K562 (cell line): ENCODE data around the gene QKI. TPM values are rescaled to one million over a fixed set of nuclear protein-coding genes. Genes with fewer than 3 reads are reported as not detected.

Source experiments
- ATAC-seq: fragments of 200-7000 bp; cut with Tn5 transposase; 3 replicates; pipeline ENCODE4 v1.9.1; 2020; ENCODE audit warnings: moderate library complexity
- BruUV-seq: library from RNA; stranded (reverse); fragments of 400-500 nt; replicated peaks from 2 replicates; lab custom pipeline; 2021; lab: Mats Ljungman, UMichigan
- CTCF ChIA-PET: fragments of 300-600 bp; formaldehyde crosslinking; extraction: SDS; loops from one replicate; lab custom pipeline; 2021; ENCODE audit warnings: low intra/inter-chr PET ratio; lab: Yijun Ruan, JAX
- POLR2A ChIA-PET: fragments of 300-600, 350-650 bp; sonication (Branson Sonifier 250); formaldehyde crosslinking; extraction: SDS; loops from one replicate; lab custom pipeline; 2021; ENCODE audit warnings: antibody characterized with exemption, inconsistent platforms; lab: Yijun Ruan, JAX
- DNase-seq, 4 experiments: peaks; one replicate each; pipeline versions ENCODE4 v3.0.0 to v3.0.0-alpha.2; 2011 to 2018; ENCODE audit warnings: low spot score in 3 of 4, mixed read lengths in 3 of 4; ENCODE audit errors: extremely low read depth in 1 of 4
- FAIRE-seq: peaks from 2 replicates; lab custom pipeline; 2011; peaks lifted over from hg19 to GRCh38; lab: Jason Lieb, UNC
- H2AFZ ChIP-seq: 2 replicates; pipeline ENCODE4 v1.6.0; 2011; ENCODE audit warnings: low read depth, low read length, control low read depth, inconsistent platforms
- H3K27ac ChIP-seq: fragments of 200-600 bp; 3 replicates; pipeline ENCODE4 v1.8.0; 2011; ENCODE audit warnings: low read depth, mild to moderate bottlenecking, control low read depth, inconsistent platforms, low read length, moderate library complexity, mixed read lengths; ENCODE audit errors: extremely low read depth
- H3K27me3 ChIP-seq, 2 experiments: fragments of 300-600 bp in 1 of 2; 2 replicates in 1 of 2; 3 replicates in 1 of 2; pipeline versions ENCODE4 v1.6.0 to v1.8.0; 2011; ENCODE audit warnings: inconsistent platforms in 2 of 2, low read length in 2 of 2, mild to moderate bottlenecking in 1 of 2, mixed read lengths in 1 of 2, moderate library complexity in 1 of 2; ENCODE audit not compliant: control insufficient read depth in 2 of 2, insufficient read depth in 2 of 2
- H3K36me3 ChIP-seq: fragments of 300-600 bp; 3 replicates; pipeline ENCODE4 v1.8.0; 2011; ENCODE audit warnings: mild to moderate bottlenecking, low read length, inconsistent platforms; ENCODE audit not compliant: control insufficient read depth, insufficient read depth
- H3K4me1 ChIP-seq, 2 experiments: fragments of 200-600 bp in 1 of 2; replicated peaks in 1 of 2; 2 replicates in 1 of 2; 3 replicates in 1 of 2; pipeline versions ENCODE4 v1.5.1 to v1.8.0; 2011; ENCODE audit warnings: inconsistent platforms in 2 of 2, low read length in 2 of 2, mild to moderate bottlenecking in 1 of 2, mixed read lengths in 1 of 2, moderate library complexity in 1 of 2; ENCODE audit not compliant: control insufficient read depth in 2 of 2, insufficient read depth in 2 of 2
- H3K4me2 ChIP-seq: 2 replicates; pipeline ENCODE4 v1.6.1; 2011; ENCODE audit warnings: low read length, control low read depth, inconsistent platforms, mixed read lengths; ENCODE audit not compliant: insufficient read depth
- H3K4me3 ChIP-seq: fragments of 200-600 bp; sonication (generic), shearing (Covaris generic); 2 replicates; pipeline ENCODE4 v1.5.1; 2016; ENCODE audit warnings: control low read depth, inconsistent platforms
- H3K79me2 ChIP-seq: fragments of 200-600 bp; 3 replicates; pipeline ENCODE4 v1.8.0; 2011; ENCODE audit warnings: low read length, inconsistent platforms; ENCODE audit not compliant: control insufficient read depth, insufficient read depth
- H3K9ac ChIP-seq, 2 experiments: 2 replicates each; pipeline versions ENCODE4 v1.6.0 to v1.6.1; 2011; ENCODE audit warnings: low read depth in 2 of 2, low read length in 2 of 2, control low read depth in 1 of 2, inconsistent platforms in 1 of 2, mild to moderate bottlenecking in 1 of 2, mixed read lengths in 1 of 2; ENCODE audit not compliant: insufficient read depth in 1 of 2
- H3K9me1 ChIP-seq: one replicate; pipeline ENCODE4 v1.6.0; 2011; ENCODE audit warnings: inconsistent platforms, mild to moderate bottlenecking, low read length, moderate library complexity; ENCODE audit not compliant: control insufficient read depth, insufficient read depth
- H3K9me3 ChIP-seq: replicated peaks from 2 replicates; pipeline ENCODE4 v1.5.1; 2011; ENCODE audit warnings: low read depth, low read length, inconsistent platforms; ENCODE audit not compliant: control insufficient read depth, insufficient read depth
- H4K20me1 ChIP-seq: replicated peaks from 2 replicates; pipeline ENCODE4 v1.6.1; 2011; ENCODE audit warnings: low read length, inconsistent platforms, mixed read lengths; ENCODE audit not compliant: control insufficient read depth, insufficient read depth
- DDX20 ChIP-seq: fragments of 450-650 bp; IDR thresholded peaks from 2 replicates; pipeline ENCODE4 v1.6.1; 2016; ENCODE audit warnings: missing genetic modification characterization, low read depth, mild to moderate bottlenecking, missing compliant biosample characterization, moderate library complexity
- ETS2 ChIP-seq: IDR thresholded peaks from 2 replicates; pipeline ENCODE4 v1.6.1; 2016; ENCODE audit warnings: borderline replicate concordance, missing genetic modification characterization, mild to moderate bottlenecking, moderate library complexity, missing compliant biosample characterization; ENCODE audit not compliant: poor library complexity, severe bottlenecking
- MYNN ChIP-seq, 2 experiments: sonication (generic); formaldehyde crosslinking in 1 of 2; IDR thresholded peaks; 2 replicates each; pipeline versions ENCODE4 v1.5.0 to v1.6.1; 2016 to 2020; ENCODE audit warnings: antibody characterized with exemption in 1 of 2, missing genetic modification reagents in 1 of 2
- PPARD ChIP-seq: fragments of 250-450 bp; sonication (Bioruptor Pico); IDR thresholded peaks from 2 replicates; pipeline ENCODE4 v1.8.0; 2022; ENCODE audit warnings: inconsistent platforms, mild to moderate bottlenecking, moderate library complexity
- RBFOX2 ChIP-seq: fragments of 200-400 bp; formaldehyde crosslinking; IDR thresholded peaks from 2 replicates; pipeline ENCODE4 v1.6.1; 2017; ENCODE audit warnings: low read depth, mild to moderate bottlenecking, low read length, moderate library complexity
- ZFP36 ChIP-seq: fragments of 150-350 bp; IDR thresholded peaks from 2 replicates; pipeline ENCODE4 v1.6.1; 2018; ENCODE audit warnings: low read length, low read depth; ENCODE audit not compliant: partially characterized antibody
- WGBS: fragments of 100-300 bp; shearing (Covaris generic); methylation state at CpG from one replicate; pipeline ENCODE4 v1.1.6; 2016; ENCODE audit warnings: low coverage, mixed read lengths; ENCODE audit not compliant: insufficient coverage; ENCODE audit errors: missing lambda C conversion rate; 5-methylcytosine and 5-hydroxymethylcytosine counted together
- in situ Hi-C: fragments of 300-500 bp; cut with MboI; formaldehyde crosslinking; loops from 4 replicates; pipeline ENCODE4 v1.15.0; 2018; ENCODE audit warnings: inconsistent platforms, mixed read lengths
- intact Hi-C: fragments of 100-400 bp; cut with micrococcal nuclease; formaldehyde crosslinking; loops from 2 replicates; pipeline ENCODE4 v1.14.2; 2022
- polyA plus RNA-seq, 8 experiments: library from polyadenylated mRNA; depleted of rRNA in 4 of 8; stranded (reverse) in 5 of 8; unstranded in 3 of 8; fragments of >200 nt; fragmentation: Nextera tagmentation in 2 of 8; fragmentation: Illumina TruSeq in 1 of 8; extraction: Ambion mirVana in 2 of 8; extraction: Trizol in 1 of 8; gene quantifications; 2 replicates each; pipeline versions ENCODE4 v1.2.1 to v1.2.3, GENCODE V29; 2011 to 2014; ENCODE audit warnings: inconsistent platforms in 1 of 8, missing spikeins in 1 of 8
- total RNA-seq, 7 experiments: library from RNA; depleted of rRNA in 6 of 7; stranded (reverse); fragments of >200 nt in 6 of 7; fragmentation: Illumina TruSeq in 2 of 7; extraction: Trizol in 2 of 7; gene quantifications; 2 replicates each; pipeline versions ENCODE4 v1.2.1 to v1.2.3, GENCODE V29; 2011 to 2021; ENCODE audit warnings: low replicate concordance in 1 of 7
- TF ChIP-seq, protein P1 (sequence below), 2 experiments: fragments of 450-650 bp; formaldehyde crosslinking in 1 of 2; IDR thresholded peaks; 2 replicates each; pipeline versions ENCODE4 v1.4.0 to v1.6.1; 2014 to 2020; ENCODE audit warnings: mild to moderate bottlenecking in 2 of 2, borderline replicate concordance in 1 of 2, low read depth in 1 of 2
- TF ChIP-seq, protein P2 (sequence below): fragments of 450-650 bp; formaldehyde crosslinking; IDR thresholded peaks from 2 replicates; pipeline ENCODE4 v1.4.0; 2020; ENCODE audit warnings: mild to moderate bottlenecking

QKI gene
- total and polyA plus RNA-seq, 9 of the 15 experiments (the other 6 are each of a cell fraction or from before 2014, with no cell fraction given): 20.4 to 215 (median 123) TPM

DNA sequence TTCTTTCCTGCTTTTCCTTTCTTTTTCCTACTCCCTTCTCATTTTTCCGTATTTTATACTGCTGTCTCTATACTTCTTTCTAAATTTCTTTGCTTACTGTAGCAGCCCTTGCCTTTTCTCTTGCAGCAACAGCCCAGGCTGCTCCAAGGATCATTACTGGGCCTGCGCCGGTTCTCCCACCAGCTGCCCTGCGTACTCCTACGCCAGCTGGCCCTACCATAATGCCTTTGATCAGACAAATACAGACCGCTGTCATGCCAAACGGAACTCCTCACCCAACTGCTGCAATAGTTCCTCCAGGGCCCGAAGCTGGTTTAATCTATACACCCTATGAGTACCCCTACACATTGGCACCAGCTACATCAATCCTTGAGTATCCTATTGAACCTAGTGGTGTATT, 148.8 kb downstream of the QKI start:
- WGBS: 96% methylated on average over 8 of the region's 8 CpGs
- Histone ChIP-seq H3K36me3 (peaks cover 78% of the 10 kb centered on the region), H3K4me2 (no peak overlapping the region), H4K20me1 (no peaks in the 10 kb centered on the region), H3K9me1 (no peaks in the 10 kb centered on the region), H3K27ac (no peak overlapping the region), H3K4me1 (no peaks in the 10 kb centered on the region), H3K9me3 (no peaks in the 10 kb centered on the region), H3K27me3 (no peaks in the 10 kb centered on the region), H3K9ac (no peak overlapping the region), H2AFZ (no peak overlapping the region), H3K79me2 (peaks cover 18% of the 10 kb centered on the region; the same call in 2 of the 3 replicates), H3K4me3 (no peak overlapping the region)
- in situ Hi-C loops: no loop called here
- TF ChIP-seq DDX20 (tag) (no peak), MYNN (IDR thresholded peaks at IDR 0.05) (no peak), MYNN (CRISPR knock-in tag; IDR thresholded peaks at IDR 0.05) (no peak), ETS2 (tag) (no peak), RBFOX2 (no peak), PPARD (CRISPR knock-in tag) (no peak), ZFP36 (no peak)
- TF ChIP-seq, protein P1, sequence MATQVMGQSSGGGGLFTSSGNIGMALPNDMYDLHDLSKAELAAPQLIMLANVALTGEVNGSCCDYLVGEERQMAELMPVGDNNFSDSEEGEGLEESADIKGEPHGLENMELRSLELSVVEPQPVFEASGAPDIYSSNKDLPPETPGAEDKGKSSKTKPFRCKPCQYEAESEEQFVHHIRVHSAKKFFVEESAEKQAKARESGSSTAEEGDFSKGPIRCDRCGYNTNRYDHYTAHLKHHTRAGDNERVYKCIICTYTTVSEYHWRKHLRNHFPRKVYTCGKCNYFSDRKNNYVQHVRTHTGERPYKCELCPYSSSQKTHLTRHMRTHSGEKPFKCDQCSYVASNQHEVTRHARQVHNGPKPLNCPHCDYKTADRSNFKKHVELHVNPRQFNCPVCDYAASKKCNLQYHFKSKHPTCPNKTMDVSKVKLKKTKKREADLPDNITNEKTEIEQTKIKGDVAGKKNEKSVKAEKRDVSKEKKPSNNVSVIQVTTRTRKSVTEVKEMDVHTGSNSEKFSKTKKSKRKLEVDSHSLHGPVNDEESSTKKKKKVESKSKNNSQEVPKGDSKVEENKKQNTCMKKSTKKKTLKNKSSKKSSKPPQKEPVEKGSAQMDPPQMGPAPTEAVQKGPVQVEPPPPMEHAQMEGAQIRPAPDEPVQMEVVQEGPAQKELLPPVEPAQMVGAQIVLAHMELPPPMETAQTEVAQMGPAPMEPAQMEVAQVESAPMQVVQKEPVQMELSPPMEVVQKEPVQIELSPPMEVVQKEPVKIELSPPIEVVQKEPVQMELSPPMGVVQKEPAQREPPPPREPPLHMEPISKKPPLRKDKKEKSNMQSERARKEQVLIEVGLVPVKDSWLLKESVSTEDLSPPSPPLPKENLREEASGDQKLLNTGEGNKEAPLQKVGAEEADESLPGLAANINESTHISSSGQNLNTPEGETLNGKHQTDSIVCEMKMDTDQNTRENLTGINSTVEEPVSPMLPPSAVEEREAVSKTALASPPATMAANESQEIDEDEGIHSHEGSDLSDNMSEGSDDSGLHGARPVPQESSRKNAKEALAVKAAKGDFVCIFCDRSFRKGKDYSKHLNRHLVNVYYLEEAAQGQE (IDR thresholded peaks at IDR 0.05; ENCODE audit: borderline replicate concordance): no peak
- TF ChIP-seq, protein P1 (CRISPR knock-in tag; IDR thresholded peaks at IDR 0.05; ENCODE audit: low read depth): no peak
- TF ChIP-seq, protein P2, sequence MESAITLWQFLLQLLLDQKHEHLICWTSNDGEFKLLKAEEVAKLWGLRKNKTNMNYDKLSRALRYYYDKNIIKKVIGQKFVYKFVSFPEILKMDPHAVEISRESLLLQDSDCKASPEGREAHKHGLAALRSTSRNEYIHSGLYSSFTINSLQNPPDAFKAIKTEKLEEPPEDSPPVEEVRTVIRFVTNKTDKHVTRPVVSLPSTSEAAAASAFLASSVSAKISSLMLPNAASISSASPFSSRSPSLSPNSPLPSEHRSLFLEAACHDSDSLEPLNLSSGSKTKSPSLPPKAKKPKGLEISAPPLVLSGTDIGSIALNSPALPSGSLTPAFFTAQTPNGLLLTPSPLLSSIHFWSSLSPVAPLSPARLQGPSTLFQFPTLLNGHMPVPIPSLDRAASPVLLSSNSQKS (CRISPR knock-in tag): no peak
- intact Hi-C loops: no loop called here
- CTCF ChIA-PET: no interaction called here
- ATAC-seq (no peak), FAIRE-seq (no peak), DNase-seq (no peak)
- no TSS peak for BruUV-seq
- POLR2A ChIA-PET: no interaction called here
